HG02970 (cell line): ENCODE results near the gene CXCR5.

Source experiments
- ATAC-seq: cut with Tn5 transposase; IDR thresholded peaks from one replicate; pipeline ENCODE4 v1.9.1; 2021; ENCODE audit warnings: mild to moderate bottlenecking, moderate library complexity, moderate number of reproducible peaks; ENCODE audit not compliant: unreplicated experiment, low FRiP score

CXCR5 gene

GRCh38 chr11:118911113-118911879 is 27.6 kb downstream of the CXCR5 start:
- ATAC-seq = no peak

GRCh38 chr11:118911880-118912741 is 28.4 kb downstream of the CXCR5 start:
- no peak for ATAC-seq

- ATAC-seq = no peak
Measured at GRCh38 chr11:118912742-118913410, 29.2 kb downstream of the CXCR5 start.

DNA sequence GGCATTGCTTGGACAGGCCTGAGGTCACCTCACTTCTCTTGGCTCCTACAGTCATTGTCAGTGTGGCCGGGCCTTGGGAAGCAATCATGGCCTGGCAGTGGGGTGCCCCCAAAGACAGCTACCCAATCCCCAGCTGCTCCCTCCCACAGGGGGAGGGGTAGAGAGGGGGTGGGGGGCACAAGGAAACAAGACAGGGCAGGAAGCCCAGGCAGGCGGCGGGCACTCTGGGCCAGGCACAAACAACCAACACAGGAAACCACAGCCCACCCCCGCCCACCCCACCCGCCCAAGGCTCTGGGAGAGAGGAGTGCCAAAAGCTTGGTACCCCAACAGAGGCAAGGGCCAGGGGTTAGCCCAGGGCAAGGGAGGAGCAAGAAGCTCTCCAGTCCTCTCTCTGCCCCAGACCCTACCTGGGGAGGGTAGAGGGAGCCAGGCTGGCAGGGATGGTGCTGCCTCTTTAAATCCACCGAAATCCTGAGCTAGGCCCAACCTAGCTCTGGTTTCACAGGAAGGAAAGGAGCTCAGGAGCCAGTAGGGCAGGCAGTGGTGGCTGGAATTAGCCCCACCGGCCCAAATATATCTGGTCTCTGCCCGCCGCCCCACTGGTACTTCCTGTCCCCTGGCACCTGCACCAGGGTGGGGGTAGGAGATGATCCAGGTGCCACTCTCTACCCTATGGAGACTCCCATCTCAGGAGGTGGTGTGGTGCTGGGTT is 29.9 kb downstream of the CXCR5 start:
- no peak for ATAC-seq

DNA sequence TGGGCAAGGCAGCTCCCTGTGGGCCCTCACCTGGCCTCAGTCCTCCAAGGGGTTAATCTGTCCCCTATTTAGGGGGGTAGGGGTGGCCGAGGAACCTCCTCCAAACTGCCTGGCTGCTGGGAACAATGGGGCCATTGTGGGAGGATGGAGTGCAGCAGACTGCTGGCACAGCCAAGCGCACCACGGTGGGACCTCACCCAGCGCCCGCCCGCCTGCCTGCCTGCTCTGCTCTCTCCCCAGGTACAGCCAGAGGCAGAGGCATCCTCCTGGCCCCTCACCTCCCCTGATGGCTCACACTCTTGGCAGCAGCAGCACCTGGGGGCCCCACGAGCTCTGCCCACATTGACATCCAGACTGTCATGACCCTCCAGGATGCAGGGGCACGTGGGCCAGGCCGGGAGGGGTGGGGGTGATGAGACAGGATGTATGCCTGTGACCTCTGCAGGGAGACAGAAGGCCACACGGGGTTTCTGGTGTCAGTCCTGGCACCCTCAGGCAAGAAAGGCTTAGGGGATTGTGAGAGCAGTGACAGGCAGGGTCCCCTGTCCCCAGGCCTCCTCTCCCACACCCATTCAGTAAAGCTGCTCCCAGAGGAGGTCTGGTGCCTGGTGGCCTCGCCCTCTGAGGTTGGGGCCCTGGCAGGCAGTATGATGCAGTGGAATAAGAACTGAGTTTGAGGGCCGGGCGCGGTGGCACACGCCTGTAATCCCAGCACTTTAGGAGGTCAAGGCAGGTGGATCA is 30.7 kb downstream of the CXCR5 start:
- no peak for ATAC-seq

DNA sequence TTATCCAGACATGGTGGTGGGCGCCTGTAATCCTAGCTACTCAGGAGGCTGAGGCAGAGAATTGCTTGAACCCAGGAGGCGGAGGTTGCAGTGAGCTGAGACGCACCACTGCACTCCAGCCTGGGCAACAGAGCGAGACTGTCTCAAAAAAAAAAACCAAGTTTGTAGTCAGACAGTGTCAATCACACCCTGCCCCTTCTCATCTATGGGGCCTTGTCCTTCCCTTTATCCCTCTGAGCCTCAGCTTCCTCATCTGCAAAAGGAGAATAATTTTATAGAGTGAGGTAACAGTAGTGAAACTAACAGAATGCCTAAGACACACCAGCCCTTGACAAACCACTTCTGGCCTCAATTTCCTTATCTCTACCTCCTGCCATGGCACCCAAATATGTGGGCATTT is 31.3 kb downstream of the CXCR5 start:
- no peak for ATAC-seq

GRCh38 chr11:118915396-118915795 is 31.7 kb downstream of the CXCR5 start:
- ATAC-seq = no peak

DNA sequence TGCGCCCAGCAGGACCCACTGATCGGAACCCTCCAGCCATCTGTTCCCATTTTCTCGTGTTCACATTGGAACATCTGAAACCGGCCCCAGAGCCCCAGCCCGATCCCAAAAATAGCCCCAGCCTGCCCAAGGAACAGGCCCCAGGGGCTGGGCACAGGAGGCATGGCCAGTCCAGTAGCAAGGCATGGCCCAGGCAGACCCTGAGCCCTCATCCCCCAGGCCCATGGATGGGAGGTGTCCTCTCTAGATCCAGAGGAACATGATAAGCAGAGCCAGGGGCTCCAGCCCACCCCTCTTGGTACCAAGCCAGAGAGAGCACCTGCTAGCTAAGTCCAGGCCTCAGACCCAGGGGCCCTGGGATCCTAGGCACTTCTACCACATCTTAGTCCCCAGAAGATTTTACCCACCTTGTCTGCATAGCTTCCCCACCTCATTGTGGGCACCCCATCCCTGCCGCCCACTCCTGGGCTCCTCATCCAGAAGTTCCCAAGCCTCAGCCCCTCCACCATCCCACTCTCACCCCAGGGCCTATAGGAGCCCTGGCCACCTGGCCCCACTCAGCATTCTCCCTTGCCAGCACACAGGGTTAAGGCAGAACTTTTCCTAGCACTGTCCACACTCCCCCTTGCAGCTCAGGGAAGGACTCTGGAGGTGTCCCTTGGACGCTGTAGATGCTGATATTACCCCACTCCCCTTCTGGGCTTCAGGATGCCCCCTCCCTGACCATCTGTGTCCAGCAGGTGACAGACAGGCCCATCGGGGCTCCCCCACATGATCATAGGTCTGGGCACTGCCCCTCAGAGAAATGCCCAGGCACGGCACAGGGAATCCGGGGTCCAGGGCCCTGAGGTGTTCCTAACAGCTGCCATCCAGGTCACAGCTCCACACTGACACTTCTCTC is 32.5 kb downstream of the CXCR5 start:
- ATAC-seq = no peak

DNA sequence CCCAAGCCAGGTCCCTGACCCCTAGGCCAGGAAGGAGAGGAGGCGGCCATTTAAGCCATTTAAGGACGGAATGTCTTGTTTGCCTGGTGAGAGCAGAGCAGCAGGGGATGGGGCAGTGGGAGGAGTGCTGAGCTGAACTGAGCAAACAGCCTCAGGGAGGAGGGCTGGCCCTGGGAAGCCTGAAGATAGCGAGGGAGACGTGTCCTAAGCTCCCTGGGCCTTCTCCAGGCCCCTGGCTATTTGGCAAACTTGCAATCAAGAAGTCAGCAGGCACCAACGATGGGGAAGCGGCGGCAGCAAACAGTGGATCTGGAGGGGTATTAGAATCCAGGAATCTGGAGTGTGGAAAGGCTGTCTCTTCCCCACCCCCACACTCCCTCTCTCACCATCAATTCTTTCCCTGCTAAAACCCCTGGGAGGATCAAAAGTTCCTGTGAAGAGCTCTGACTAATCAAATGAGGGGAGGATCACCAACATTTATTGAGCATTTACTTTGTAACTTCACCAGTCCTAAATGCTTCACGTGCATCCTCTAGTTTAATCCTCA is 33.2 kb downstream of the CXCR5 start:
- no peak for ATAC-seq

- no peak for ATAC-seq
Measured at GRCh38 chr11:118917481-118918127, 33.9 kb downstream of the CXCR5 start.

DNA sequence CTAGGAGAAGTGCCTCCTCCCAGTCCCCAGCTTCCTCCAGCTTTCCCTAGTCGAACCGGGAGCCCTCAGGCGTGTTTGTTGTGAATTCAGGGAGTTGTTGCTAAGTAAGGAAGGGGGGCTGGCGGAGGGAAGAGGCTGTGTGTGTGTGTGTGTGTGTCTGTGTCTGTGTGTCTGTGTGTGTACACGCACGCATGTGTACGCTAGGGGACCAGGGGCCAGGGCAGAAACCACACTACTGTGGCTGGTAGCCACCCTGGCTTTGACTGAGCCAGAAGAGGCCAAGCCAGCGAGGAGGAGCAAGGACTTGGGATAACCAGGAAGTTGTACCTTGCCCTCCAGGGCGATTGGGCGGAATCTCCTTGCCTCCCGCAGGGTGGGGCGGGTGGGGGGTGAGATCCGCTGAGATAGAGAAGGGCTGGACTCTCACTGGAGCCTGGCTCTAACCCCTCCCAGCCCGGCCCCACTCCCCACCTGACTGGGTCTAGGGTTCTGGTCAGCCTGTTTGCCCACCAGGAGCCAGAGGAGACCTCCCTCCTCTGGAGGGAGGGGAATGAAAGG is 34.5 kb downstream of the CXCR5 start:
- ATAC-seq = no peak

DNA sequence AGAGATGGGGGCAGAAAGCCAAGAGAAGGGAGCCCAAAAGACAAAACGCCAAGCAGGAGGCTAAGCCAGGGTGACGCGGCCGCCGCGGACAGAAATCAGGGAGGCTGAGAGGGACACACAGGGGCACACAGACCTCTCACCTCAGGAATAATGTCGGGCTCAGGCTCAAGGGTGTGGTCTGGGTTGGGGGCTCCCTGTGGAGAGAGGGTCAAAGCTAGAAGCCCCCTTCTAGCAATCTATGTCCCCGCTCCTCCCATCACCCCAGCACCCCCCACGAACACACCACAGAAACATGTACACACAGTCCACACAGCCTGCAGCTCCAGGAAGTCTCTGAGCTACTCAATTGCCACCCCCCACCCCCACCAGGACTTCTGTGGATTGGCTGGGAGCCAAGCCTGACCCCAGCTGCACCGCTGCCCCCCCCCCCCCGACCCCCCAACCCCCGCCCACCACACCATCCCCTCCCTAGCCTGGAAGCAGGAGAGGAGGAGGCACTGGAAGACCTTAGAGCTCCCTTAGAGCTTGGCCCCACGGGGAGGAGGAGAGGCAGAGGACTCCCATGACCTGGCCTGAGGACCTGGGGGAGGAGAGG is 35.1 kb downstream of the CXCR5 start:
- no peak for ATAC-seq

DNA sequence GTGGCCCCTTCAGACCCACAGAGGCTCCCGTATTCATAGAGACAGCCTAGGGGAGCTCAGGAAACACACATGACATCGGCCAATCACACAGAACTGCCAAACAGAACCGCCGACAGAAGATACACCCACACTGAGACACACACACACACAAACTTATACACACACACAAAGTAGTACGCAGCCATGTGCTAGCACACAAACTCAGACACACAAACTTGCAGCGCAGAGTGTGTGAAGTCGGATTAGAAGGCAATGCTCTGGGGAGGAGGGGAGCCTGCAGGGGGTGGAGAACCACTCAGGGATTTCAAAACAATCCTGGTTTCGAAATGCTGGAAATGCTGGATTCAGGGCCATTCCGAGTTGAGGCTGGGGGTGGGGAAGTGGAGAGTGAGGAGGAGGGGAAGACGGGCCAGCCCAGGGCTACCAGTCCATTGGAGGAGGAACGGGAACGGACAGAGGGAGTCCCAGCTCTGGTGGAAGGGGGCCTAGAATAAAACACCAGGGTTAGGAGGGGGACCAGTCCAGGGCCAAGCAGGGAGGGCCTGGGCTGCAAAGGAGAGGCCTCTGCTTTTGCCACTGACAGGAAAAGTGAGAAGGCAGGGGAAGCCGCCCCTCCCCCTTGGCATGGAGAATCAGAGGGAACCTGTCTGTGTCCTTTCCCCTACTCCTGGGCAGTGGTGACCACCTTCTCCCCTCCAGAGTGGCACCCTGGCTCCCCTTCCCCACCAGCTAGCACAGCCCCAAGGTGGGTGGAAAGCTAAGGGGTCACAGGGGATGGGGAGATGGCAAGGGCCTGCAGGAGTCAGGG is 37.6 kb downstream of the CXCR5 start:
- no peak for ATAC-seq

- no peak for ATAC-seq
Measured at GRCh38 chr11:118921929-118922744, 38.4 kb downstream of the CXCR5 start.

DNA sequence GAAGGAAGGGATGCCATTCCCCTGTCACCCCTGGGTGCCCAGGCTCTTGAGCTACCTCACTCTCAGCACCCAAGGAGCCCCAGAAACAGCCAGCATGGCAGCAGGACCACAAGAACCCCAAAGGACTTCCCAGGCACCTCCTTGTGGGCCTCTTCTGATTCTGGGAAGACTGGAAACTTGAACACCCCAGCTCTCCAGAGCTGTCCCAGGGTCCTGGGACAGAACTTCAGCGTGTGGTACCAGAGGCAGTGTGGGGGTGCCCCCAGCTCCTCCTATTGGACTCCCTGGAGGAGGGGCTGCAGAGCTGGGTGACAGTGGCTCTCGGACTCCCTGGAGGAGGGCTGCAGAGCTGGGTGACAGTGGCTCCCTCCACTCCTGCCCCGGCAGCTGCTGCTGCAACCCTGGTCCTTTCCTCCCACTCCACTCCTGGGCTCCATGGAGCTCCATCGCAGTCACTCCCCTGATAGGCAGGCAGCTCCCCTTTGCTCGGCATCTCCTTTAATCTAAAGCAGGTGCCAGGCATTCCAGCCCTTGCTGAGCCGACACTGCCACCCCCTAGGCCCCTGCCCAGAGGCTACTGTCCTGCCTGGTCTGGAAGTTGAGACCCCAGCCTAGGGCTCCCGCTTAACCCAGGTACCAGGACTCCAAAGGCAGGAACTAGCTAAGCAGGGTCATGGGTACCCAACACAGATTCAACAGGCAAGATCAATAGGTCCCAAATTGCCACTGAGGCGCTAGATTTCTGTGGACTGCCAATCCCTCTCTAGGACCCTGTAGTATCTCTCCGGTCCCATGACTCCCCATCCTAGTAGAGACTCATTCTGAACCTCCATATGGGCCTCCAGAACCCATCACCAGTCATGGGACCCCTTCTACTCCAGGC is 39.3 kb downstream of the CXCR5 start:
- ATAC-seq = no peak
